ENCODE measurements around the gene NMT2.

DNA sequence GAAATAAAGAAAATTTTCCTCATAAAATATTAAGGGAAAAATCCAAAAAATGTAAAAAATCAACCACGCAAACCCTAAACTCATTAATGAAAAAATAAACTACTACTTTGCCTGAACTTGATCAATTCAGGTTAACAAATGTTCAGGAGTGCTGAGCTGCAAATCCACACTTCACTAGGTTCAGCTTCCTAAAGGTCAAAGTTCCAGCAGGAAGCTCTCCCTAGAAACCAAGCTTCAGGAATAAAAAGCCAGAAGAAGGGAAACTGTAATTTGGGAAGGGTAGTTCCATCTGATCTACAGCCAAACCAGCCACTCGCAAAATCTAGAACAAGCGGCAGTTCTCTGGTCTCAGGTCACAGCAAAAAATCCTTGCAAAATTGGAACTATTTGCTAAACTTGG, 7.8 kb upstream of the NMT2 start:
- TF ChIP-seq POLR2AphosphoS5 (IDR thresholded peaks at IDR 0.05; ENCODE audit: borderline replicate concordance, low read depth, low read length): no peak
- no peak for TF ChIP-seq EZH2 (IDR thresholded peaks at IDR 0.05)
- TF ChIP-seq FOXP2 (optimal IDR thresholded peaks at IDR 0.05; ENCODE audit: control extremely low read depth, extremely low read length, insufficient read depth): no peak

Data from SK-N-MC (cell line).